Transverse colon (tissue), 4 donors: ENCODE results near the gene CAMTA1.

Experiments used
- CTCF ChIP-seq, 5 experiments: fragments of 200-600 bp in 3 of 5; fragments of 450-650 bp in 2 of 5; sonication (generic) in 3 of 5; IDR thresholded peaks; 1 replicate in 2 of 5; 2 replicates in 3 of 5; pipeline ENCODE4 v1.5.1; 2016 to 2017; ENCODE audit warnings: antibody characterized with exemption in 5 of 5, inconsistent platforms in 3 of 5, mild to moderate bottlenecking in 2 of 5, moderate library complexity in 1 of 5
- EP300 ChIP-seq: sonication (generic); formaldehyde crosslinking; IDR thresholded peaks from one replicate; pipeline ENCODE4 v1.6.1; 2017; ENCODE audit warnings: antibody characterized with exemption, low read depth
- POLR2A ChIP-seq: fragments of 450-650 bp; IDR thresholded peaks from one replicate; pipeline ENCODE4 v1.6.1; 2016; ENCODE audit warnings: antibody characterized with exemption, mild to moderate bottlenecking, moderate library complexity
- POLR2AphosphoS5 ChIP-seq, 3 donors: sonication (generic); formaldehyde crosslinking; IDR thresholded peaks; one replicate each; pipeline ENCODE4 v1.6.1; 2016; ENCODE audit warnings: antibody characterized with exemption in 3 of 3

GRCh38 chr1:7444363-7444762, 659.1 kb downstream of the CAMTA1 start:
- TF ChIP-seq CTCF (IDR thresholded peaks at IDR 0.05): no peak
- no peak for TF ChIP-seq POLR2A
- TF ChIP-seq POLR2AphosphoS5 (IDR thresholded peaks at IDR 0.05): no peak
- no peak for TF ChIP-seq EP300
